Rectal smooth muscle tissue (tissue), 1 donor: ENCODE measurements around the gene TCAP.

ENCODE experiments used
- H3K27ac ChIP-seq: one replicate; pipeline ENCODE4 v1.7.0; 2013; ENCODE audit warnings: low read depth, low read length, inconsistent platforms
- H3K27me3 ChIP-seq: one replicate; pipeline ENCODE4 v1.7.0; 2013; ENCODE audit warnings: low read length; ENCODE audit not compliant: control insufficient read depth, insufficient read depth
- H3K36me3 ChIP-seq: one replicate; pipeline ENCODE4 v1.7.0; 2013; ENCODE audit warnings: low read length; ENCODE audit not compliant: control insufficient read depth, insufficient read depth
- H3K4me1 ChIP-seq: one replicate; pipeline ENCODE4 v1.7.0; 2013; ENCODE audit warnings: low read length; ENCODE audit not compliant: control insufficient read depth, insufficient read depth
- H3K4me3 ChIP-seq: one replicate; pipeline ENCODE4 v1.7.0; 2013; ENCODE audit warnings: low read length
- H3K9ac ChIP-seq: one replicate; pipeline ENCODE4 v1.7.0; 2013; ENCODE audit warnings: low read length

The TCAP gene

GRCh38 chr17:39659279-39660010 is 5.7 kb upstream of the TCAP start:
- H3K9ac ChIP-seq = no peak overlapping the region
- H3K4me1 ChIP-seq = no peaks in the 10 kb centered on the region
- H3K36me3 ChIP-seq = peaks cover 36% of the 10 kb centered on the region
- H3K27me3 ChIP-seq = no peaks in the 10 kb centered on the region
- H3K27ac ChIP-seq = no peak overlapping the region
- H3K4me3 ChIP-seq = no peak overlapping the region

- Histone ChIP-seq H3K27me3 (no peaks in the 10 kb centered on the region), H3K27ac (no peak overlapping the region), H3K9ac (no peak overlapping the region), H3K4me3 (no peak overlapping the region), H3K36me3 (peaks cover 36% of the 10 kb centered on the region), H3K4me1 (no peaks in the 10 kb centered on the region)
Observed at GRCh38 chr17:39660011-39660360, 5.2 kb upstream of the TCAP start.

- H3K27me3 ChIP-seq = no peaks in the 10 kb centered on the region
- no peak overlapping the region for H3K27ac ChIP-seq
- H3K4me1 ChIP-seq = no peaks in the 10 kb centered on the region
- H3K9ac ChIP-seq = no peak overlapping the region
- no peak overlapping the region for H3K4me3 ChIP-seq
- H3K36me3 ChIP-seq = peaks cover 36% of the 10 kb centered on the region
Observed at GRCh38 chr17:39660397-39661385, 4.5 kb upstream of the TCAP start.

GRCh38 chr17:39661744-39662541 is 3.2 kb upstream of the TCAP start:
- Histone ChIP-seq H3K27me3 (peaks cover 3% of the 10 kb centered on the region), H3K27ac (no peak overlapping the region), H3K36me3 (peaks cover 33% of the 10 kb centered on the region), H3K4me3 (no peak overlapping the region), H3K4me1 (no peaks in the 10 kb centered on the region), H3K9ac (no peak overlapping the region)

GRCh38 chr17:39662551-39663339 is 2.4 kb upstream of the TCAP start:
- Histone ChIP-seq H3K27ac (no peak overlapping the region), H3K4me3 (no peak overlapping the region), H3K9ac (no peak overlapping the region), H3K4me1 (no peaks in the 10 kb centered on the region), H3K27me3 (peaks cover 9% of the 10 kb centered on the region), H3K36me3 (peaks cover 30% of the 10 kb centered on the region)

- peaks cover 24% of the 10 kb centered on the region for H3K36me3 ChIP-seq
- H3K9ac ChIP-seq = no peak overlapping the region
- no peak overlapping the region for H3K4me3 ChIP-seq
- no peak overlapping the region for H3K27ac ChIP-seq
- H3K4me1 ChIP-seq = no peaks in the 10 kb centered on the region
- peaks cover 9% of the 10 kb centered on the region for H3K27me3 ChIP-seq
Observed at GRCh38 chr17:39663340-39663687, 1.8 kb upstream of the TCAP start.

GRCh38 chr17:39663688-39664580 is 1.2 kb upstream of the TCAP start:
- Histone ChIP-seq H3K36me3 (peaks cover 19% of the 10 kb centered on the region), H3K9ac (no peak overlapping the region), H3K27me3 (peaks cover 9% of the 10 kb centered on the region), H3K4me1 (no peaks in the 10 kb centered on the region), H3K27ac (no peak overlapping the region), H3K4me3 (no peak overlapping the region)

GRCh38 chr17:39665642-39666224 is 584 bp downstream of the TCAP start:
- Histone ChIP-seq H3K4me3 (no peak overlapping the region), H3K27me3 (peaks cover 21% of the 10 kb centered on the region), H3K27ac (no peak overlapping the region), H3K4me1 (no peaks in the 10 kb centered on the region), H3K36me3 (peaks cover 11% of the 10 kb centered on the region), H3K9ac (no peak overlapping the region)

- peaks cover 7% of the 10 kb centered on the region for H3K36me3 ChIP-seq
- no peaks in the 10 kb centered on the region for H3K4me1 ChIP-seq
- no peak overlapping the region for H3K27ac ChIP-seq
- no peak overlapping the region for H3K4me3 ChIP-seq
- no peak overlapping the region for H3K9ac ChIP-seq
- H3K27me3 ChIP-seq = peaks cover 25% of the 10 kb centered on the region
Observed at GRCh38 chr17:39666231-39666600, 1.1 kb downstream of the TCAP start.

- no peak overlapping the region for H3K4me3 ChIP-seq
- H3K27me3 ChIP-seq = peaks cover 25% of the 10 kb centered on the region
- peaks cover 3% of the 10 kb centered on the region for H3K36me3 ChIP-seq
- H3K4me1 ChIP-seq = no peaks in the 10 kb centered on the region
- H3K27ac ChIP-seq = no peak overlapping the region
- no peak overlapping the region for H3K9ac ChIP-seq
Observed at GRCh38 chr17:39666601-39667261, 1.6 kb downstream of the TCAP start.
